HepG2 (cell line): ENCODE measurements around the gene SAPCD1. TPM values are rescaled to one million over a fixed set of nuclear protein-coding genes. Genes with fewer than 3 reads are reported as not detected.

Experiments used
- AGO2 ChIP-seq: fragments of 200-400 bp; formaldehyde crosslinking; optimal IDR thresholded peaks from 2 replicates; pipeline ENCODE3; 2017; ENCODE audit warnings: mild to moderate bottlenecking, low read depth, low read length, moderate library complexity
- CAMTA2 ChIP-seq: sonication (generic); formaldehyde crosslinking; IDR thresholded peaks from 2 replicates; pipeline ENCODE4 v1.4.0; 2020; ENCODE audit warnings: mild to moderate bottlenecking, missing genetic modification reagents, borderline replicate concordance
- ETV5 ChIP-seq: IDR thresholded peaks from 2 replicates; pipeline ENCODE4 v1.6.1; 2018; ENCODE audit warnings: missing biosample characterization, missing genetic modification reagents, inconsistent platforms, borderline replicate concordance
- MTA1 ChIP-seq: sonication (generic); formaldehyde crosslinking; IDR thresholded peaks from 2 replicates; pipeline ENCODE4 v1.4.0; 2020; ENCODE audit warnings: missing genetic modification reagents, mild to moderate bottlenecking, borderline replicate concordance
- PPARG ChIP-seq: conservative IDR thresholded peaks from 2 replicates; pipeline ENCODE4 v1.6.1; 2016; ENCODE audit warnings: missing biosample characterization, missing genetic modification reagents
- PRDM10 ChIP-seq: sonication (generic); formaldehyde crosslinking; IDR thresholded peaks from 2 replicates; pipeline ENCODE4 v1.4.0; 2020; ENCODE audit warnings: low read depth, missing genetic modification reagents
- RELA ChIP-seq: sonication (generic); formaldehyde crosslinking; IDR thresholded peaks from 2 replicates; pipeline ENCODE4 v1.4.0; 2020; ENCODE audit warnings: missing genetic modification reagents
- SIN3A ChIP-seq: IDR thresholded peaks from 2 replicates; pipeline ENCODE4 v1.6.1; 2011; ENCODE audit warnings: low read depth, mild to moderate bottlenecking, control low read depth, low read length, borderline replicate concordance
- SRF ChIP-seq: IDR thresholded peaks from 2 replicates; pipeline ENCODE4 v1.6.1; 2011; ENCODE audit warnings: mild to moderate bottlenecking, low read depth, low read length, moderate library complexity
- THAP9 ChIP-seq: sonication (generic); formaldehyde crosslinking; IDR thresholded peaks from 2 replicates; pipeline ENCODE4; 2020; ENCODE audit warnings: missing genetic modification reagents, mild to moderate bottlenecking, borderline replicate concordance
- ZBTB33 ChIP-seq: sonication (generic); formaldehyde crosslinking; IDR thresholded peaks from 2 replicates; pipeline ENCODE4 v1.4.0; 2020; ENCODE audit warnings: missing genetic modification reagents
- ZFP91 ChIP-seq: sonication (generic); formaldehyde crosslinking; IDR thresholded peaks from 2 replicates; pipeline ENCODE4 v1.9.0; 2022; ENCODE audit warnings: missing genetic modification reagents, mild to moderate bottlenecking, borderline replicate concordance
- ZNF781 ChIP-seq: sonication (generic); formaldehyde crosslinking; IDR thresholded peaks from 2 replicates; pipeline ENCODE4 v1.5.1; 2020; ENCODE audit warnings: borderline replicate concordance, mild to moderate bottlenecking, missing genetic modification reagents; ENCODE audit errors: not compliant biosample characterization
- polyA plus RNA-seq, 8 experiments: library from polyadenylated mRNA; depleted of rRNA in 3 of 8; stranded (reverse) in 7 of 8; unstranded in 1 of 8; fragments of >200 nt; fragmentation: Illumina TruSeq in 4 of 8; extraction: Trizol in 4 of 8; gene quantifications; 2 replicates each; pipeline versions ENCODE4 v1.2.1 to v1.2.3, GENCODE V29; 2011 to 2016; ENCODE audit warnings: low read depth in 4 of 8, missing spikeins in 1 of 8, mixed read lengths in 1 of 8; ENCODE audit not compliant: insufficient read depth in 1 of 8
- total RNA-seq, 5 experiments: library from RNA; depleted of rRNA; stranded (reverse); fragments of >200 nt; fragmentation: Illumina TruSeq; extraction: Trizol; gene quantifications; 2 replicates each; pipeline ENCODE4 v1.2.3, GENCODE V29; 2016; ENCODE audit warnings: low read depth in 1 of 5
- TF ChIP-seq, protein P1 (sequence below): sonication (generic); formaldehyde crosslinking; IDR thresholded peaks from 2 replicates; pipeline ENCODE4 v1.8.1; 2022; ENCODE audit warnings: mild to moderate bottlenecking, missing genetic modification reagents

Gene SAPCD1
- total and polyA plus RNA-seq, 2 of the 13 experiments (the other 11 are each of a cell fraction or from before 2014, with no cell fraction given) = 2.5 to 3.9 TPM

DNA sequence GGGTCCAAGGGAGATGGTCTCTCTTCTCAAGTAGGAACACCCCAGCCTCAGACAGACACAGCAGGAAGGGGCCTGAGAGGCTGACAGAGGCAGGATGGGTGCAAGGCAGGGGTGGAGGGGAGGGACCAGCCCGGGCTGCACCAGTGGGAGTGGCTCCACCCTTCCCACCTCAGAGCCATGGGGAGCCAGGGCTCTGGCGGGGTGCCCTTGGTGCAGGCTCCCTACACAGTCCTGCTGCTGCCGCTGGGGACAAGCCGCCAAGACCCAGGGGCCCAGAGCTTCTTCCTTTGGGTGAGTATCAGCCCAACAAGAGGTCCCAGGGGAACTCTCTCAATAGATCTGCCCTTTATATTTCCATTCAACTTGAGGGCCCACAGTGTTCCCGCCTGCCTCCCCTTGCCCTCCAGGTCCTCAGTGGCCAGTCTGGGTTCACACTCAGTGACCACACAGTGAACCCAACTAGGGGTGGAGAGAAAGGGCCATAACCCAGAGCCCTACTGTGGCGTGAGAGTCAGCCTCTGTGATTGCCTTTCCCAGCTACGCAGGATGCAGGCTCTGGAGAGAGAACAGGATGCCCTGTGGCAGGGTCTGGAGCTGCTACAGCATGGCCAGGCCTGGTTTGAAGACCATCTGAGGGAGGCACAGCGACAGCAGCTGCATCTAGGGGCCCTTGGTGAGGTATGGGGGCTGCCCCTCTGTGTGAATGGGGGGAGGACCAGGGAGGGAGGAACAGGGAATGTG lies 592 bp downstream of the SAPCD1 start (continued):
- TF ChIP-seq PRDM10 (CRISPR knock-in tag) (no peak), THAP9 (peak; percentile 27; the same call in 1 of the 2 replicates), CAMTA2 (CRISPR knock-in tag) (no peak), SRF (no peak), AGO2 (peak; percentile 56), SIN3A (no peak), ETV5 (CRISPR knock-in tag) (no peak), ZNF781 (CRISPR knock-in tag) (no peak), ZFP91 (CRISPR knock-in tag) (0 out of 2 replicates have a peak, but pooled peaks have one; percentile 19), MTA1 (CRISPR knock-in tag) (peak; percentile 52; the same call in 1 of the 2 replicates), ZBTB33 (CRISPR knock-in tag) (peak; percentile 96), PPARG (CRISPR knock-in tag) (no peak), RELA (CRISPR knock-in tag) (no peak)
- TF ChIP-seq, protein P1, sequence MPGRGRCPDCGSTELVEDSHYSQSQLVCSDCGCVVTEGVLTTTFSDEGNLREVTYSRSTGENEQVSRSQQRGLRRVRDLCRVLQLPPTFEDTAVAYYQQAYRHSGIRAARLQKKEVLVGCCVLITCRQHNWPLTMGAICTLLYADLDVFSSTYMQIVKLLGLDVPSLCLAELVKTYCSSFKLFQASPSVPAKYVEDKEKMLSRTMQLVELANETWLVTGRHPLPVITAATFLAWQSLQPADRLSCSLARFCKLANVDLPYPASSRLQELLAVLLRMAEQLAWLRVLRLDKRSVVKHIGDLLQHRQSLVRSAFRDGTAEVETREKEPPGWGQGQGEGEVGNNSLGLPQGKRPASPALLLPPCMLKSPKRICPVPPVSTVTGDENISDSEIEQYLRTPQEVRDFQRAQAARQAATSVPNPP (CRISPR knock-in tag) = no peak
